Activated B cell treated with CpG ODN at 0.5 μM for 24 hours (primary cell): ENCODE measurements around the gene TSKU. TPM values are rescaled to one million over a fixed set of nuclear protein-coding genes. Genes with fewer than 3 reads are reported as not detected.

Source experiments
- ATAC-seq: fragments of 200-7000 bp; cut with Tn5 transposase; one replicate; pipeline ENCODE4 v1.10.0; 2021; ENCODE audit warnings: low read depth, mild to moderate bottlenecking, moderate library complexity
- CTCF ChIA-PET: fragments of 350-600 bp; sonication (Branson Sonifier 250); formaldehyde crosslinking; loops from one replicate; lab custom pipeline; 2021; ENCODE audit warnings: antibody characterized with exemption; lab: Charles Lee
- POLR2A ChIA-PET: fragments of 350-600 bp; sonication (Branson Sonifier 250); formaldehyde crosslinking; loops from one replicate; lab custom pipeline; 2021; ENCODE audit warnings: antibody characterized with exemption; lab: Charles Lee
- DNase-seq: peaks from one replicate; pipeline ENCODE4 v3.0.0; 2022
- H3K27ac Mint-ChIP-seq: one replicate; pipeline ENCODE4 v1.8.0; 2020; ENCODE audit warnings: mixed read lengths
- H3K27me3 Mint-ChIP-seq: one replicate; pipeline ENCODE4 v1.8.0; 2021; ENCODE audit warnings: mixed read lengths
- H3K36me3 Mint-ChIP-seq: one replicate; pipeline ENCODE4 v1.8.0; 2021; ENCODE audit warnings: low read depth, mixed read lengths
- H3K4me1 Mint-ChIP-seq: one replicate; pipeline ENCODE4 v1.8.0; 2021; ENCODE audit warnings: mixed read lengths
- H3K4me3 Mint-ChIP-seq: one replicate; pipeline ENCODE4 v1.8.0; 2020; ENCODE audit warnings: mild to moderate bottlenecking, mixed read lengths
- H3K9me3 Mint-ChIP-seq: one replicate; pipeline ENCODE4 v1.8.0; 2020; ENCODE audit warnings: mixed read lengths
- intact Hi-C: fragments of 100-400 bp; cut with micrococcal nuclease; formaldehyde crosslinking; loops from one replicate; pipeline ENCODE4 v1.15.1; 2024
- total RNA-seq: library from RNA; stranded (reverse); gene quantifications from 2 replicates; pipeline ENCODE4 v1.2.3, GENCODE V29; 2022
- TF ChIP-seq, protein P1 (sequence below): fragments of 200-600 bp; IDR thresholded peaks from one replicate; pipeline ENCODE4 v1.8.0; 2022; ENCODE audit warnings: antibody characterized with exemption, mild to moderate bottlenecking

Gene TSKU
- total RNA-seq, 1 donor from 2014 or later: not detected

DNA sequence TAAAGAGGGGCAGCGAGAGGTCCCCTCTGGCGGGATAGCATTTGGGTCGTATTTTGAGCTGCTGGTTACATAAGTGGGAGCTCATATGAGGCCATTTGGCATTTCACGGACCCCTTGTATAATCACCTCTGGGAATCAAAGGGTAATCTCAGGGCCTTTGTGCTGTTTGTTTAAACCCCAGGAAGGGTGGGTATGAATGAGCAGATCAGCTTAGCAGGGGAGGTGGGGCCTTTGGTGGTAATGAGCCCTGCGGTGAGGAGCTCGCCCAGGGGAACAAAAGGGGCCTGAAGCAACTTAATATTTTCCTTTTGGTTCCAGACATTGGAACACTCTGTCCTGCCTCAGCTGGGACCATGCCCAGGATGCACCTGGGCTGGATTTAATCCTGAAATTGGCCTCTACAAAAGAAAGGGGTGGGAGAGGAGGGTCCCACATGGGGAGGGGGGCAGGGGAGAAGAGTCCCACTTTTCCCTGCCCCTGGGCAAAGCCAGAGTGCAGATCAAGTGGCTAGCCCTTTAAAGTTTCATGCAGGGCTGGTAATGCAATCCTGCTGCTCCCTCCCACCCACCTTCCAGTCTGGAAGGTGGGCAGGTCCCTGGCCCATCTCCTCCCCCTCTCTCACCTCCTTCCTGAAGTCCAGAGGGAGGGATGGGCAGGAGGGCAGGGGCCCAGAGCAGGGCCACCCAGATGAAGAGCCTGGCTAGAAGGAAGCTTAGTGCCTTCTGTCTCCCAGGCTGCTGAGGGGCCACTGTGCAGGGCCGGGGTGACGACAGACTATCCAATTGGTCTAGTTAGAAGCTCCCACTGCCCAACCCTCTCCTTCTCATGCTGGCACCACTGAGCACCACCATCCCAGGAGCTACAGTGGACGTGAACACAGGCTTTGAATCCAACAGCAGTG lies 10.5 kb downstream of the TSKU start:
- ChIA-PET POLR2A (no interaction called here), CTCF (no interaction called here)
- Mint-ChIP-seq H3K9me3 (no peaks in the 10 kb centered on the region), H3K36me3 (no peaks in the 10 kb centered on the region), H3K27me3 (no peaks in the 10 kb centered on the region), H3K4me3 (no peak overlapping the region), H3K4me1 (no peaks in the 10 kb centered on the region), H3K27ac (no peak overlapping the region)
- DNase-seq: no peak
- TF ChIP-seq, protein P1, sequence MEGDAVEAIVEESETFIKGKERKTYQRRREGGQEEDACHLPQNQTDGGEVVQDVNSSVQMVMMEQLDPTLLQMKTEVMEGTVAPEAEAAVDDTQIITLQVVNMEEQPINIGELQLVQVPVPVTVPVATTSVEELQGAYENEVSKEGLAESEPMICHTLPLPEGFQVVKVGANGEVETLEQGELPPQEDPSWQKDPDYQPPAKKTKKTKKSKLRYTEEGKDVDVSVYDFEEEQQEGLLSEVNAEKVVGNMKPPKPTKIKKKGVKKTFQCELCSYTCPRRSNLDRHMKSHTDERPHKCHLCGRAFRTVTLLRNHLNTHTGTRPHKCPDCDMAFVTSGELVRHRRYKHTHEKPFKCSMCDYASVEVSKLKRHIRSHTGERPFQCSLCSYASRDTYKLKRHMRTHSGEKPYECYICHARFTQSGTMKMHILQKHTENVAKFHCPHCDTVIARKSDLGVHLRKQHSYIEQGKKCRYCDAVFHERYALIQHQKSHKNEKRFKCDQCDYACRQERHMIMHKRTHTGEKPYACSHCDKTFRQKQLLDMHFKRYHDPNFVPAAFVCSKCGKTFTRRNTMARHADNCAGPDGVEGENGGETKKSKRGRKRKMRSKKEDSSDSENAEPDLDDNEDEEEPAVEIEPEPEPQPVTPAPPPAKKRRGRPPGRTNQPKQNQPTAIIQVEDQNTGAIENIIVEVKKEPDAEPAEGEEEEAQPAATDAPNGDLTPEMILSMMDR: no peak
- ATAC-seq: no peak
- intact Hi-C loops: no loop called here

DNA sequence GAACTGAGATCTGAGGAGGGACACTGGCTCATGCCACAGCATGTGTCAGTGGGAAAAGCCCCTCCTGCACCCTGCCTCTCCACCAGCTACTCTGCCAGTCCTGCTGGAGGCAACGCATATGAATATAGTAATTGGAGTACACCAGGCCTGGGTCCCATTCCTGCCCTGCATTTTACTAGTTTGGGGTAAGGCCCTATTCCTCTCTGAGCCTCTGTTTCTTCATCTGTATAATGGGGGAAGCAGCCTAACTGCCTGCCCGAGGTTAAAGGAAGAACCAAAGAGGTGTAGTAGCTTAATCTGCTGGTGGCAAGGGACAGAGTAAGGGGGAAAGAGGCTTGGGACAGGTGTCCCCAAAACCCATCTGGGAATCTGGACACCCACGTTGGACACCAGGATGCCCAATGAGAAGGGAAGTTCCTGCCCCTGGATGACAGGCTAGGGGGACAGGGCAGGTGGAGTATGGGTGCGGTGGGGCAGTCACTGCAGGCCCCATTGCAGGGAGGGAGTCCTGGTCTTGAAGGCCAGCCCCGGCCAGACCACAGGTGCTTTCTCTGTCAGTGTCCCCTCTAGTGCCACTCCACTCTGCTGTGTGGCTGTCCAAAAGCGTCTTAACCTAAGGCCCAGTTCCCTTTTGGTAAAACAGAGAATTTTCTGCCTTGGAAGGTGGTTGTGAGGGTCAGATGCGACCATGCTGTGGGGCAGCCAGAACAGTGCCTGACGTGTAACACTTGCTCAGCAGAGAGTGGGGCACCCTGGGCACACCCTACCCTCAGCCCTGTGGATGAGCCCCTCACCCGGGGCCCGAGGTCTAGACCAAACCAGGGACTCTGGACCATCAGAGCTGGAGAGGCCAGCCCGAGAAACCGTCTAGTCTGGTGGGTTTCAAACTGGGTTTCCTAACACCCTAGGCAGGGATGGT lies 11.5 kb downstream of the TSKU start:
- ChIA-PET CTCF (no interaction called here), POLR2A (no interaction called here)
- Mint-ChIP-seq H3K36me3 (no peaks in the 10 kb centered on the region), H3K4me3 (no peak overlapping the region), H3K27ac (no peak overlapping the region), H3K27me3 (no peaks in the 10 kb centered on the region), H3K4me1 (peaks cover 6% of the 10 kb centered on the region), H3K9me3 (no peaks in the 10 kb centered on the region)
- no peak for DNase-seq
- TF ChIP-seq, protein P1: no peak
- ATAC-seq: no peak
- intact Hi-C loops: no loop called here

DNA sequence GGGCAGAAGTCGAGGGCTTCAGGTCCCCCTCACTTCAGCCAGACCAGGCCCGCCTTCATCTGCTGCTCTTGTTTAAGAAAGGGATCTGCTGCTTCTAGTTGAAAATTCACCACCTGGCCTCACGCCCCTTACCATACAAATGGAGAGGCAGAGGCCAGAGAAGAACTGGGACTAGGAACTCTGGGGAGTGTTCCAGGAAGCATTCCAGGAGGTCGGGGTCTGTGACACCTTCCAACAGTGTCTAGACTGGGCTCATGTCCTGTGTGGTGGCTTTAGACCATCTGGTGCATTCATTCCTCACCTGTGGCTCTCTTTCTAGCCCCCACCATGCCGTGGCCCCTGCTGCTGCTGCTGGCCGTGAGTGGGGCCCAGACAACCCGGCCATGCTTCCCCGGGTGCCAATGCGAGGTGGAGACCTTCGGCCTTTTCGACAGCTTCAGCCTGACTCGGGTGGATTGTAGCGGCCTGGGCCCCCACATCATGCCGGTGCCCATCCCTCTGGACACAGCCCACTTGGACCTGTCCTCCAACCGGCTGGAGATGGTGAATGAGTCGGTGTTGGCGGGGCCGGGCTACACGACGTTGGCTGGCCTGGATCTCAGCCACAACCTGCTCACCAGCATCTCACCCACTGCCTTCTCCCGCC lies 12.3 kb downstream of the TSKU start:
- Mint-ChIP-seq H3K4me1 (peaks cover 8% of the 10 kb centered on the region), H3K9me3 (no peaks in the 10 kb centered on the region), H3K36me3 (no peaks in the 10 kb centered on the region), H3K27me3 (no peaks in the 10 kb centered on the region), H3K27ac (no peak overlapping the region), H3K4me3 (no peak overlapping the region)
- ChIA-PET CTCF (no interaction called here), POLR2A (no interaction called here)
- intact Hi-C loops: no loop called here
- ATAC-seq (no peak), DNase-seq (no peak)
- TF ChIP-seq, protein P1: no peak

DNA sequence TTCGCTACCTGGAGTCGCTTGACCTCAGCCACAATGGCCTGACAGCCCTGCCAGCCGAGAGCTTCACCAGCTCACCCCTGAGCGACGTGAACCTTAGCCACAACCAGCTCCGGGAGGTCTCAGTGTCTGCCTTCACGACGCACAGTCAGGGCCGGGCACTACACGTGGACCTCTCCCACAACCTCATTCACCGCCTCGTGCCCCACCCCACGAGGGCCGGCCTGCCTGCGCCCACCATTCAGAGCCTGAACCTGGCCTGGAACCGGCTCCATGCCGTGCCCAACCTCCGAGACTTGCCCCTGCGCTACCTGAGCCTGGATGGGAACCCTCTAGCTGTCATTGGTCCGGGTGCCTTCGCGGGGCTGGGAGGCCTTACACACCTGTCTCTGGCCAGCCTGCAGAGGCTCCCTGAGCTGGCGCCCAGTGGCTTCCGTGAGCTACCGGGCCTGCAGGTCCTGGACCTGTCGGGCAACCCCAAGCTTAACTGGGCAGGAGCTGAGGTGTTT lies 12.8 kb downstream of the TSKU start:
- DNase-seq (no peak), ATAC-seq (no peak)
- intact Hi-C loops: no loop called here
- Mint-ChIP-seq H3K36me3 (no peaks in the 10 kb centered on the region), H3K4me1 (peaks cover 8% of the 10 kb centered on the region), H3K27ac (no peak overlapping the region), H3K9me3 (no peaks in the 10 kb centered on the region), H3K27me3 (no peaks in the 10 kb centered on the region), H3K4me3 (no peak overlapping the region)
- POLR2A ChIA-PET: no interaction called here
- TF ChIP-seq, protein P1: no peak
- CTCF ChIA-PET: no interaction called here
